Endothelial cell (in vitro differentiated cells): Measurements from ENCODE around the gene SEC63. TPM values are rescaled to one million over a fixed set of nuclear protein-coding genes. Genes with fewer than 3 reads are reported as not detected.
A peak's percentile ranks its signal among the peaks of the same experiment; 100 is the strongest.

ENCODE experiments used
- DNase-seq: peaks from one replicate; pipeline ENCODE4 v3.0.0; 2021; ENCODE audit warnings: low spot score
- H3K27ac Mint-ChIP-seq: one replicate; pipeline ENCODE4 v1.8.0; 2021; ENCODE audit warnings: mixed read lengths, inconsistent platforms; ENCODE audit not compliant: unreplicated experiment
- H3K27me3 Mint-ChIP-seq: one replicate; pipeline ENCODE4 v1.8.0; 2021; ENCODE audit warnings: mild to moderate bottlenecking, moderate library complexity, mixed read lengths, inconsistent platforms; ENCODE audit not compliant: unreplicated experiment
- H3K36me3 Mint-ChIP-seq: one replicate; pipeline ENCODE4 v1.8.0; 2021; ENCODE audit warnings: mild to moderate bottlenecking, low read depth, mixed read lengths, inconsistent platforms; ENCODE audit not compliant: unreplicated experiment
- H3K4me1 Mint-ChIP-seq: one replicate; pipeline ENCODE4 v1.8.0; 2021; ENCODE audit warnings: mild to moderate bottlenecking, mixed read lengths, inconsistent platforms; ENCODE audit not compliant: unreplicated experiment
- H3K4me3 Mint-ChIP-seq: one replicate; pipeline ENCODE4 v1.8.0; 2021; ENCODE audit warnings: mild to moderate bottlenecking, mixed read lengths, inconsistent platforms; ENCODE audit not compliant: unreplicated experiment
- H3K9me3 Mint-ChIP-seq: one replicate; pipeline ENCODE4 v1.8.0; 2021; ENCODE audit warnings: mixed read lengths, inconsistent platforms; ENCODE audit not compliant: unreplicated experiment
- total RNA-seq: library from RNA; stranded (reverse); fragmentation: NEBNext Ultra II Directional; extraction: Animal tissue kit (Norgen Biotek cat#: 25700); gene quantifications from one replicate; pipeline ENCODE4 v1.2.1, GENCODE V29; 2021; ENCODE audit not compliant: unreplicated experiment
- TF ChIP-seq, protein P1 (sequence below): fragments of 200-600 bp; sonication (generic); IDR thresholded peaks from one replicate; pipeline ENCODE4 v1.5.0; 2021; ENCODE audit warnings: antibody characterized with exemption; ENCODE audit not compliant: unreplicated experiment

The SEC63 gene
- total RNA-seq, 1 donor from 2014 or later, result 120 TPM

DNA sequence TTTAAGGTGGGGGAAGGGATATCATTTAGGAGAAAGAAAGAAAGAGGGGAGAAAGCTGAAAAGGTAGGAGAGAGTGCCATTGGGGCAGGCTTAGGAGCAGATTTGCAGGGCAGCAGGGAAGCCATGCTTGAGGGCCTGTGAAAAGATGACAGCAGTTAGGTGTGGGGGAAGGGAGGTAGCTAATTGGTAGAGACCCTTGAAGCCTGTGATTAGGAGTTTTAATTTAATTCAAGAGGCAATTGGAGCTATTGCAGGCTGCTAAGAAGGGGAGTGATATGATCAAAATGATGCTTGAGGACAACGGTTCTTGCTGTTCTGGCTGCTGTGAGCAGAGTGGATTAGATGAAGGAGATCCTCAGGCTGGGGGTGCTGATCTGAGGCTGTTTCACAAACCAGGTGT, 24.5 kb upstream of the SEC63 start:
- no peaks in the 10 kb centered on the region for H3K4me1 Mint-ChIP-seq
- DNase-seq, result no peak
- no peak overlapping the region for H3K27ac Mint-ChIP-seq
- no peak overlapping the region for H3K4me3 Mint-ChIP-seq
- H3K27me3 Mint-ChIP-seq, result peaks cover 5% of the 10 kb centered on the region
- TF ChIP-seq, protein P1, sequence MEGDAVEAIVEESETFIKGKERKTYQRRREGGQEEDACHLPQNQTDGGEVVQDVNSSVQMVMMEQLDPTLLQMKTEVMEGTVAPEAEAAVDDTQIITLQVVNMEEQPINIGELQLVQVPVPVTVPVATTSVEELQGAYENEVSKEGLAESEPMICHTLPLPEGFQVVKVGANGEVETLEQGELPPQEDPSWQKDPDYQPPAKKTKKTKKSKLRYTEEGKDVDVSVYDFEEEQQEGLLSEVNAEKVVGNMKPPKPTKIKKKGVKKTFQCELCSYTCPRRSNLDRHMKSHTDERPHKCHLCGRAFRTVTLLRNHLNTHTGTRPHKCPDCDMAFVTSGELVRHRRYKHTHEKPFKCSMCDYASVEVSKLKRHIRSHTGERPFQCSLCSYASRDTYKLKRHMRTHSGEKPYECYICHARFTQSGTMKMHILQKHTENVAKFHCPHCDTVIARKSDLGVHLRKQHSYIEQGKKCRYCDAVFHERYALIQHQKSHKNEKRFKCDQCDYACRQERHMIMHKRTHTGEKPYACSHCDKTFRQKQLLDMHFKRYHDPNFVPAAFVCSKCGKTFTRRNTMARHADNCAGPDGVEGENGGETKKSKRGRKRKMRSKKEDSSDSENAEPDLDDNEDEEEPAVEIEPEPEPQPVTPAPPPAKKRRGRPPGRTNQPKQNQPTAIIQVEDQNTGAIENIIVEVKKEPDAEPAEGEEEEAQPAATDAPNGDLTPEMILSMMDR, result no peak
- H3K36me3 Mint-ChIP-seq, result no peaks in the 10 kb centered on the region
- no peaks in the 10 kb centered on the region for H3K9me3 Mint-ChIP-seq

DNA sequence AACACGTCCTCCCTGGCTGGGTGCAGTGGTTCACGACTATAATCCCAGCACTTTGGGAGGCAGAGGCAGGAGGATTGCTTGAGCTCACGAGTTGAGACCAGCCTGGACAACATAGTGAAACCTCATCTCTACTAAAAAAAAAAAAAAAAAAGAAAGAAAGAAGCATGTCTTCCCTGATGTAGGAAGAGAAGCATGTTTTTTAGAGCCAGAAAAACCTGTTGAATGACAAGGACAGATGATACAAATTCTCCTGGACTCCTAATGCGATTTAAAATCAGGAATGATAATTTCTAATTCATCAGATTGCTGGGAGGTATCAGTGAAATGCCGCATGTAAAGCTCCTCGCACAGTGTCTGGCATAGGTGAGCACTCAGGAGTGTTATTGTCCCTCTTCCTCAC, 23.7 kb upstream of the SEC63 start:
- no peaks in the 10 kb centered on the region for H3K4me1 Mint-ChIP-seq
- TF ChIP-seq, protein P1, result no peak
- no peaks in the 10 kb centered on the region for H3K9me3 Mint-ChIP-seq
- DNase-seq, result no peak
- no peaks in the 10 kb centered on the region for H3K36me3 Mint-ChIP-seq
- no peak overlapping the region for H3K4me3 Mint-ChIP-seq
- H3K27ac Mint-ChIP-seq, result no peak overlapping the region
- peaks cover 5% of the 10 kb centered on the region for H3K27me3 Mint-ChIP-seq

DNA sequence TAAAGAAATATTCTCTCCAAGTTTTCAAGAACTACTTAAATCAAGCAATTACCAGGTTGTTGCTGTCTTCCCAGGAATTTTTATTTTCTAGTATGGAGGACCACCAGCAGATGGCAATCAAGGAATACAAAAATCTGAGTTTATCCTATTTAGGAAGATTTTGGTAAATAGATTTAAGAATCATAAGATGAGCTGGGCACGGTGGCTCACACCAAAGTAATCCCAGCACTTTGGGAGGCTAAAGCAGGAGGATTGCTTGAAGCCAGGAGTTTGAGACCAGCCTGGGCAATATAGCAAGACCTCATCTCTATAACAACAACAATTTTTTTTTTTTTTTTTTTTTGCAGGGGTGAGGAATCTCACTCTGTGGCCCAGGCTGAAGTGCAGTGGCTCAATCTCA, 19.3 kb upstream of the SEC63 start:
- H3K9me3 Mint-ChIP-seq, result no peaks in the 10 kb centered on the region
- no peak overlapping the region for H3K4me3 Mint-ChIP-seq
- DNase-seq, result peak; percentile 11
- H3K27me3 Mint-ChIP-seq, result peaks cover 5% of the 10 kb centered on the region
- no peaks in the 10 kb centered on the region for H3K4me1 Mint-ChIP-seq
- no peak overlapping the region for H3K27ac Mint-ChIP-seq
- no peaks in the 10 kb centered on the region for H3K36me3 Mint-ChIP-seq
- TF ChIP-seq, protein P1, result peak; percentile 59

DNA sequence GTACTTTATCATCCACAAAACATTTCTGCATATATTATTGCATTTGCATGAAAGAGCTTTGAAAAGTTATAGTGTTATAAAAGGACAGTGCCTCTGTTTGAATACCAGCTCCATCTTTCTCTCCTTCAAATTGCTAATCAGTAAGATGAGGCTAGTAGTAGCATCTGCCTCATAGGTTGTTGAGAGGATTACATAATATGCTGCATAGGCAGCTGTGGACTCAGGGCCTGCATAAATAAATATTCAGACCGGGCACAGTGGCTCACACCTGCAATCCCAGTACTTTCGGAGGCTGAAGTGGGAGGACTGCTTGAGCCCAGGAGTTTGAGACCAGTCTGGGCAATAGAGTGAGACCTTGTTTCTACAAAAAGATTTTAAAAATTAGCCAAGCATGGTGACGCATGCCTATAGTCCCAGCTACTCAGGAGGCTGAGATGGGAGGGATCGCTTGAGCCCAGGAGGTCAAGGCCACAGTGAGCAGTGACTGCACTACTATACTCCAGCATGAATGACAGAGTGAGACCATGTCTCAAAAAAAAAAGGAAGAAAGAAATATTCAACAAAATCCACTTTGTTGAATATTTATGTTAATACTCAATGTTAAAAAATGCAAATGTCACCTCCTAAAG, 18.3 kb upstream of the SEC63 start:
- H3K9me3 Mint-ChIP-seq, result no peaks in the 10 kb centered on the region
- DNase-seq, result no peak
- no peaks in the 10 kb centered on the region for H3K36me3 Mint-ChIP-seq
- TF ChIP-seq, protein P1, result no peak
- H3K27ac Mint-ChIP-seq, result no peak overlapping the region
- H3K4me3 Mint-ChIP-seq, result no peak overlapping the region
- H3K4me1 Mint-ChIP-seq, result no peaks in the 10 kb centered on the region
- peaks cover 8% of the 10 kb centered on the region for H3K27me3 Mint-ChIP-seq

DNA sequence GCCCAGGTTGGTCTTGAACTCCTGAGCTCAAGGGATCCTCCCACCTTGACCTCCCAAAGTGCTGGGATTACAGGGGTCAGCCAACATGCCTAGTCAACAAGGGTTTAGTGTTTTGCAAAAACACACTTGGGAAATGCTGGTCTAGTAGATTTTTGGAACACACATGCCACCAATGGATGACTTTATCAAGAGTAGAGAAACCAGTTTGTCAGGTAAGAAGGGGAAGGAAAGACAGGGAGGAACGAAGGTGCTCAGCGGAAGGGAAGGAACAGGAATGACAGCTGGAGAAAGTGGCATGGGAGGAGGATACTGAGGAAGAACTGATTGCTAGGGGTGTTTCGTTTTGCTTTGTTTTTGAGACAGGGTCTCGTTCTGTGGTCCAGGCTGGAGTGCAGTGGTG, 15.6 kb upstream of the SEC63 start:
- Mint-ChIP-seq H3K9me3 (no peaks in the 10 kb centered on the region), H3K27ac (no peak overlapping the region), H3K36me3 (no peaks in the 10 kb centered on the region), H3K4me3 (no peak overlapping the region), H3K27me3 (peaks cover 8% of the 10 kb centered on the region), H3K4me1 (peaks cover 3% of the 10 kb centered on the region)
- no peak for DNase-seq
- TF ChIP-seq, protein P1, result no peak
